22Rv1 (cell line): ENCODE data around the gene MET.
"Not testable (repeated sequence)": the region's sequence is repeated elsewhere in the genome, so short reads cannot be mapped to it uniquely, and the experiment has no call there.

ENCODE experiments used
- H3K27ac ChIP-seq: fragments of 450-650 bp; 2 replicates; pipeline ENCODE4 v1.5.1; 2017
- CTCF ChIP-seq: fragments of 450-650 bp; IDR thresholded peaks from 2 replicates; pipeline ENCODE4 v1.5.1; 2017; ENCODE audit warnings: mild to moderate bottlenecking
- ZFX ChIP-seq: fragments of 450-650 bp; IDR thresholded peaks from 2 replicates; pipeline ENCODE4 v1.6.1; 2017; ENCODE audit warnings: antibody characterized with exemption, borderline replicate concordance

Gene MET

DNA sequence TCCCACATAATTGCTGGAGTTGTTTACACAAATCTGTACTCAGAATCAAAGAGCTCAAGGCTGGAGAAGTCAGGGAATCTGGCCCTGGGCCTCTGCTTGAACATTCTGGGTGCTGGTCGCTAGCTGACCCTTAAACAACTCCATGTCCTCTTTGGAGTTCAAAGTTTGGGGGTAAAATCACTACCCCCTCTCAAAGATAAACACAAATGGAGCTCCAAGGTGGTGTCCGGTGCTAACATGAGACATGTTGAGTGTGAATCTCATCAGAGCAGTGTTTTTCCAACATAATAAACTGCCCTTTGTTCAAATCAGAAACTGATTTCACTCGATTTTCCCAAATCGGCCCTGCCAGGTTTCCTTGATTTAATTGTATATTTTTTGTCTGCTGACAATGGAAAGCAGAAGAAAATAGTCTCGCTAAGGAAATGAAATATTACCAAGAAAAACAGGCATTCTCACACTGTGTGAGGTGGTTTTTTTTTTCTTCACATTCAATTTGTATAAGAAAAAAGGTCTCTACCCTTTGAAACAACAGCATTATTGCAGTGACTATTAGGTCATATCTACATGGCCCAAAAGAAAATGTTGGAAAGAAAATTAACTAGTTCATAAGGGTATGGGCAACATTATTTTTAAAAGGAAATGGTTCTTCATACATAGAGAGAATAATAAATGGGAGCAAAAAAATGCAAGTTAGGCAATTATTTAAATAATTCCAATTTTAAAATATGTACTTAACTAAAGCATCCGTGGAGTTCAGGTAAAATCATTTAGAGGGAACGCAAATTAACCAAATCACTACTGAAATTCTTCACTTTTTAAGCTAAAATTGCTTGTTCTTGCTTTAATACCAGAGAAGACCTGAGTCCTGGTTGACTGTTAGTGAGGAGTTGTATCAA, 134.3 kb downstream of the MET start:
- TF ChIP-seq ZFX = no peak
- TF ChIP-seq CTCF = no peak
- no peak overlapping the region for H3K27ac ChIP-seq

- H3K27ac ChIP-seq = no peak overlapping the region
- TF ChIP-seq ZFX = no peak
- no peak for TF ChIP-seq CTCF
Measured at GRCh38 chr7:116807011-116807560, 135.1 kb downstream of the MET start.

DNA sequence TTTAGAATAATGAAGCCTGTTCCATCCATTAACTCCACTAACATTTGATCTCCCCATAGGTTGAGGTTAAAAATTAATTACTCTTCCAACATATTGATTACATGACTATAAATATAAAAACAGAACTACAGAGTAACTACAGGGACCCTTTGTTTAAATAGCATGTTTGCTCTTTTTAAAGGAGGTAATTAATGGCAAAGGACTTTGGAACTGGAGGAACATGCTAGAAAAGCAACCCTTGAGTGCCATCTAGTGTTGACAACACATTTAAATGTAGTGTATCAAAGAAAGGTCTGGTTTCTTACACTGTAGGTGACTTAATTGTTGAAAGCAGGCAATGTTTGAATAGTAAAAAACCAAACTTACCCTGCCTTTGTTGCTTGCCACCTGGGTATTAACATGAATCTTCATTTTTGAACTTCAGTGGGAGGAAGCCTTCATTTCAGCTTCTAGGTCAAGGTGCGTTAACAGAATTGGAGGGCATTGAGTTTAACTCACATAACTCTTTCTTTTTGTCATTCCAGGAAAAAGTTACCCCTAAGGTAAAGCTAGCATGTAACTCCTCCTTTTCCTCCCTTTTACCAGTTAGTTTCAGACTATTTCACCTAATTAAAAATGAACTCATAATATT, 137.8 kb downstream of the MET start:
- peak overlapping the region; percentile 90 for H3K27ac ChIP-seq
- TF ChIP-seq CTCF (peak; percentile 88), ZFX (no peak)

- TF ChIP-seq ZFX (no peak), CTCF (no peak)
- H3K27ac ChIP-seq = peak overlapping the region; percentile 90
Measured at GRCh38 chr7:116810267-116811116, 138.5 kb downstream of the MET start.

- TF ChIP-seq ZFX (no peak), CTCF (no peak)
- peak overlapping the region; percentile 90 for H3K27ac ChIP-seq
Measured at GRCh38 chr7:116811768-116812167, 139.8 kb downstream of the MET start.

DNA sequence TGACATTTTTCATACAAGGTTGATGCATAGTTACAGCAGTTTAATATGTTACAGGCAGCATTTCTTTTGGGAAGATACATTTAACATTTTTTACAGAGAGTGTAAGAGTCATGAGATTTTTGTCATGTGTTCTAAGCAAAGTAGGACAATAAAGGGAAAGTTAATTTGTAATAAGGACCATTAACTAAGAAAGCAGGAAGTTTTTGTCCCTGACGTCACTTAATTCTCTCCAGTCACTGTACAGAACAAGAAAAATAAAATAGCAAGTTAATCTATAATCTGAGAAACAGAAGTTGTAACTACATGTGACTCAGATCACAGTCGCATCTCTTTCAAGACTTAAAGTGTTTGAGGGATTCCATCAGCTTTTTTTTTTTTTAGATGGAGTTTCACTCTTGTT, 140.9 kb downstream of the MET start:
- H3K27ac ChIP-seq = no peak overlapping the region

DNA sequence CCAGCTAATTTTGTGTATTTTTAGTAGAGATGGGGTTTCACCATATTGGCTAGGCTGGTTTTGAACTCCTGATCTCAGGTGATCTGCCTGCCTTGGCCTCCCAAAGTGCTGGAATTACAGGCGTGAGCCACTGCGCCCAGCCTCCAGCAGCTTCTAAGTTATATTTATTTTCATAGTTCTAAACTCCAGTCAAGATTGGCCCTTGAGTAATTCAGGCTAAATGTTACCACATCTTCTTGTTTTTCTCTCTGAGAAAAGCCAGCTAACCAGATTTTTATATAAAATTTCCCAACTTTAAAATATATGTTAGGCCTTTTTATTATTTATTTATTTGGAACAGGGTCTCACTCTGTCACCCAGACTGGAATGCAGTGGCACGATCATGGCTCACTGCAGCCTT, 141.4 kb downstream of the MET start:
- not testable (repeated sequence) for H3K27ac ChIP-seq

More for the DNA sequence above, 140.9 kb downstream of the MET start:
- TF ChIP-seq ZFX = no peak
- TF ChIP-seq CTCF = no peak
